ENCODE measurements around the gene C11orf91.
"Not testable (repeated sequence)": the region's sequence is repeated elsewhere in the genome, so short reads cannot be mapped to it uniquely, and the experiment has no call there.

- TF ChIP-seq CHD2 (IDR thresholded peaks at IDR 0.05; ENCODE audit: low read length); EZH2 (IDR thresholded peaks at IDR 0.05; ENCODE audit: low read depth, low read length, severe bottlenecking); CTCF (IDR thresholded peaks at IDR 0.05; ENCODE audit: control extremely low read depth in 1 of 3, insufficient read depth in 1 of 3, low read depth in 1 of 3, low read length in 3 of 3); RAD21 (IDR thresholded peaks at IDR 0.05 in 1 of 2, conservative IDR thresholded peaks at IDR 0.05 in 1 of 2; ENCODE audit: low read depth in 2 of 2, low read length in 2 of 2); CHD1 (IDR thresholded peaks at IDR 0.05; ENCODE audit: low read depth, low read length): not testable (repeated sequence)
Measured at GRCh38 chr11:33678616-33679015, 22.0 kb downstream of the C11orf91 start.

All from H1 (cell line).